ENCODE results near the gene KSR2. TPM values are rescaled to one million over a fixed set of nuclear protein-coding genes. Genes with fewer than 3 reads are reported as not detected.

KSR2 gene
- total RNA-seq, 1 experiment from 2014 or later, result 0.15 TPM

DNA sequence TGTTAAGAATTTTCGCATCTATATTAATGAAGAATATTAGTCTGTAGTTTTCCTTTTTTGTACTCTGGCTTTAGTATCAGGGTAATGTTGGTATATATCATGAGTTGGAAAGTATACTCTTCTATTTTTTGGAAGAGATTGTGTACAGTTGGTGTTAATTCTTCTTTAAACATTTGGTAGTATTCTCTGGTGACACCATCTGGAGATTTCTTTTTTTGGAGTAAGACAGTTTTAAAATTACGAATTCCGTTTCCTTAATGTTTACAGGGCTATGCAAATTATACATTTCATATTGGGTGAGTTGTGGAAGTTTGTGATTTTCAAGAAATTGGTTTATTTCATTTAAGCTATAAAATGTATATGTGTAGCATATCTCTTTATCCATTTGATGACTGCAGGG lies 423.6 kb downstream of the KSR2 start:
- Histone ChIP-seq H3K36me3 (ENCODE audit: control insufficient read depth, insufficient read depth, low read length) (no peaks in the 10 kb centered on the region), H3K4me3 (ENCODE audit: low read depth in 2 of 2, low read length in 2 of 2) (no peak overlapping the region), H3K9me3 (ENCODE audit: control insufficient read depth, insufficient read depth, low read depth, low read length) (no peaks in the 10 kb centered on the region), H3K27ac (ENCODE audit: low read length) (no peak overlapping the region), H3K27me3 (ENCODE audit: control insufficient read depth, insufficient read depth, low read length) (peaks cover 17% of the 10 kb centered on the region), H3K4me1 (ENCODE audit: control insufficient read depth, insufficient read depth, low read length) (no peaks in the 10 kb centered on the region)
- intact Hi-C loops (cut with micrococcal nuclease; ENCODE audit: unreplicated experiment) (no loop called here), in situ Hi-C loops (cut with HindIII; ENCODE audit: low pct_unique_long_range_greater_than_20kb, low sequenced_read_pairs) (no loop called here)
- no peak for ATAC-seq
- TF ChIP-seq POLR2AphosphoS5 (IDR thresholded peaks at IDR 0.05; ENCODE audit: low read depth, low read length) (no peak), SIN3A (IDR thresholded peaks at IDR 0.05; ENCODE audit: borderline replicate concordance, insufficient read depth, low read depth, low read length) (no peak), TCF7L2 (IDR thresholded peaks at IDR 0.05; ENCODE audit: low read depth, low read length) (no peak)
- TF ChIP-seq, protein P1, sequence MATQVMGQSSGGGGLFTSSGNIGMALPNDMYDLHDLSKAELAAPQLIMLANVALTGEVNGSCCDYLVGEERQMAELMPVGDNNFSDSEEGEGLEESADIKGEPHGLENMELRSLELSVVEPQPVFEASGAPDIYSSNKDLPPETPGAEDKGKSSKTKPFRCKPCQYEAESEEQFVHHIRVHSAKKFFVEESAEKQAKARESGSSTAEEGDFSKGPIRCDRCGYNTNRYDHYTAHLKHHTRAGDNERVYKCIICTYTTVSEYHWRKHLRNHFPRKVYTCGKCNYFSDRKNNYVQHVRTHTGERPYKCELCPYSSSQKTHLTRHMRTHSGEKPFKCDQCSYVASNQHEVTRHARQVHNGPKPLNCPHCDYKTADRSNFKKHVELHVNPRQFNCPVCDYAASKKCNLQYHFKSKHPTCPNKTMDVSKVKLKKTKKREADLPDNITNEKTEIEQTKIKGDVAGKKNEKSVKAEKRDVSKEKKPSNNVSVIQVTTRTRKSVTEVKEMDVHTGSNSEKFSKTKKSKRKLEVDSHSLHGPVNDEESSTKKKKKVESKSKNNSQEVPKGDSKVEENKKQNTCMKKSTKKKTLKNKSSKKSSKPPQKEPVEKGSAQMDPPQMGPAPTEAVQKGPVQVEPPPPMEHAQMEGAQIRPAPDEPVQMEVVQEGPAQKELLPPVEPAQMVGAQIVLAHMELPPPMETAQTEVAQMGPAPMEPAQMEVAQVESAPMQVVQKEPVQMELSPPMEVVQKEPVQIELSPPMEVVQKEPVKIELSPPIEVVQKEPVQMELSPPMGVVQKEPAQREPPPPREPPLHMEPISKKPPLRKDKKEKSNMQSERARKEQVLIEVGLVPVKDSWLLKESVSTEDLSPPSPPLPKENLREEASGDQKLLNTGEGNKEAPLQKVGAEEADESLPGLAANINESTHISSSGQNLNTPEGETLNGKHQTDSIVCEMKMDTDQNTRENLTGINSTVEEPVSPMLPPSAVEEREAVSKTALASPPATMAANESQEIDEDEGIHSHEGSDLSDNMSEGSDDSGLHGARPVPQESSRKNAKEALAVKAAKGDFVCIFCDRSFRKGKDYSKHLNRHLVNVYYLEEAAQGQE (IDR thresholded peaks at IDR 0.05; ENCODE audit: insufficient read depth in 1 of 2, low read depth in 2 of 2, low read length in 1 of 2), result no peak
- TF ChIP-seq, protein P2, sequence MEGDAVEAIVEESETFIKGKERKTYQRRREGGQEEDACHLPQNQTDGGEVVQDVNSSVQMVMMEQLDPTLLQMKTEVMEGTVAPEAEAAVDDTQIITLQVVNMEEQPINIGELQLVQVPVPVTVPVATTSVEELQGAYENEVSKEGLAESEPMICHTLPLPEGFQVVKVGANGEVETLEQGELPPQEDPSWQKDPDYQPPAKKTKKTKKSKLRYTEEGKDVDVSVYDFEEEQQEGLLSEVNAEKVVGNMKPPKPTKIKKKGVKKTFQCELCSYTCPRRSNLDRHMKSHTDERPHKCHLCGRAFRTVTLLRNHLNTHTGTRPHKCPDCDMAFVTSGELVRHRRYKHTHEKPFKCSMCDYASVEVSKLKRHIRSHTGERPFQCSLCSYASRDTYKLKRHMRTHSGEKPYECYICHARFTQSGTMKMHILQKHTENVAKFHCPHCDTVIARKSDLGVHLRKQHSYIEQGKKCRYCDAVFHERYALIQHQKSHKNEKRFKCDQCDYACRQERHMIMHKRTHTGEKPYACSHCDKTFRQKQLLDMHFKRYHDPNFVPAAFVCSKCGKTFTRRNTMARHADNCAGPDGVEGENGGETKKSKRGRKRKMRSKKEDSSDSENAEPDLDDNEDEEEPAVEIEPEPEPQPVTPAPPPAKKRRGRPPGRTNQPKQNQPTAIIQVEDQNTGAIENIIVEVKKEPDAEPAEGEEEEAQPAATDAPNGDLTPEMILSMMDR (IDR thresholded peaks at IDR 0.05), result no peak
- no peak for DNase-seq (ENCODE audit: low read depth, low spot score)
- POLR2A ChIA-PET, result no interaction called here
- CTCF ChIA-PET, result interaction anchor here (0.6 kb wide), 1 partner anchor 50 kb away, joined by 3 read pairs; no protein-coding TSS in a partner anchor
- BruUV-seq (replicated peaks), result no TSS peak

DNA sequence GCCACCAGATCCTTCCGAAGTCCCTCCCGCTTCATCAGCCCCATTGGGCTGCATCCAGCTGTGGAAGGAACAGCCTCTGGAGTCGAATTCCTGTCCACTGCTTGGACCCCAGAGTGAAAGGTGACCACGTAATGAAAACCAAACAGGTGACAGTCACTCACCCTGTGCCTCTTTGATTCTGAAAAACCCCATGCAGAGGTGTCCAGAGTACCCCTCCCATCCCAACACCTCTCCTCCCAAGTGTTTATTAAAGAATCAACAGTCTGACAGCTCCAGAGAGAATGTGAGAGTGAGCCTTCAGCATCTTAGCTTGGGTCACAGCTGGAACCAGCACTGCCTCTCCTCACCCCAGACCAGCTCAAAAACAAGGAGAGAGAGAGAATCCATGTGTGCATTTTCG lies 428.8 kb downstream of the KSR2 start:
- ChIA-PET POLR2A (no interaction called here), CTCF (no interaction called here)
- TF ChIP-seq, protein P1 (IDR thresholded peaks at IDR 0.05; ENCODE audit: insufficient read depth in 1 of 2, low read depth in 2 of 2, low read length in 1 of 2), result no peak
- TF ChIP-seq POLR2AphosphoS5 (IDR thresholded peaks at IDR 0.05; ENCODE audit: low read depth, low read length) (no peak), SIN3A (IDR thresholded peaks at IDR 0.05; ENCODE audit: borderline replicate concordance, insufficient read depth, low read depth, low read length) (no peak), TCF7L2 (IDR thresholded peaks at IDR 0.05; ENCODE audit: low read depth, low read length) (no peak)
- TF ChIP-seq, protein P2 (IDR thresholded peaks at IDR 0.05), result no peak
- no TSS peak for BruUV-seq (replicated peaks)
- Histone ChIP-seq H3K4me3 (ENCODE audit: low read depth in 2 of 2, low read length in 2 of 2) (no peak overlapping the region), H3K4me1 (ENCODE audit: control insufficient read depth, insufficient read depth, low read length) (no peaks in the 10 kb centered on the region), H3K9me3 (ENCODE audit: control insufficient read depth, insufficient read depth, low read depth, low read length) (no peaks in the 10 kb centered on the region), H3K36me3 (ENCODE audit: control insufficient read depth, insufficient read depth, low read length) (no peaks in the 10 kb centered on the region), H3K27ac (ENCODE audit: low read length) (no peak overlapping the region), H3K27me3 (ENCODE audit: control insufficient read depth, insufficient read depth, low read length) (peaks cover 13% of the 10 kb centered on the region; the same call in 1 of the 2 replicates)
- no peak for ATAC-seq
- DNase-seq (ENCODE audit: low read depth, low spot score), result no peak
- intact Hi-C loops (cut with micrococcal nuclease; ENCODE audit: unreplicated experiment) (no loop called here), in situ Hi-C loops (cut with HindIII; ENCODE audit: low pct_unique_long_range_greater_than_20kb, low sequenced_read_pairs) (no loop called here)
